ENCODE results near the gene TEX29. TPM values are rescaled to one million over a fixed set of nuclear protein-coding genes. Genes with fewer than 3 reads are reported as not detected.

Gene TEX29
- total and polyA plus RNA-seq, 10 of the 15 experiments (the other 5 are each of a cell fraction or from before 2014, with no cell fraction given), result 0.14 to 0.30 (median 0.22) TPM; not detected in 7

DNA sequence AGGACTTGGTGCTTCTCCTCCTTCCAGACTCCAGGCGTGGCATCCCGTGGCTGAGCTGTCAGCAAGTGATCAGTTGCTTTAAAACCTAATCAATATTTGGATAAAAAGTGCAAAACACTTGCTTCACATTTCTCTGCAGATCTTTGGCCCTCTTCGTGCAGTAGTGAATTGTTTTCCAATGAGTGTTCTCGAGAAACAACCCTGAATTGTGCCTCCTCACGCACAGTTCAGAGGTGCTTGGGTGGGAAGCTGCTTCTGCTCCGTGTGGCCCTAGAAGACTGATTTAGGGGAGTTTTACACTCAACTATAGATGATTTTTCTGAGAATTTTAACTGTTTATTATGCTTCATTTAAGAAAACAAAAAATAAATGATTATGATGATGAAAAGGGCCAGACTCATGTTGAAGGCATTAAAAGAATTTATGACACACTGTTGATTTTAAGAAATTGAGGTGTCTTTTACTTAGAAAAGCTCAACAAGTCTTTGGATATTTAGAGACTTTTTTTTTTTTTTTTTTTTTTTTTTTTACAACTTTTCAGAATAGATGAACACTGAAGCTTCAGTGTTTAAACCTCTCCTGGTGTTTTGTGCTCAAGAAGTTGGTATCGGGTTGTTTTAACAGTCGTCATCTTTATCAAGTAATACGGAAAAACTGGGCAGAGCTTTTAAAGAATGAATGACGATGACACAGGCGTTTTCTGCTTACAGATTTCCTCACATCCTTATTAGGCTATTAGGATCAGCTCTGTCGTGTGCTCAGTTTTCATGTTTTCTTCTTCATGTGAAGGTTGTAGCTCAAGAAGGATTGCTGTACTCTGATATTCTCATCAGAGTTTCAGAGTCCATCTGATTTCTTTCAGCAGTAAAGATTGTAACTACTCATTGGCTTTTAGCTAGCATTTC is 39.5 kb upstream of the TEX29 start:
- H3K27ac ChIP-seq (ENCODE audit: control insufficient read depth, insufficient read depth), result no peak overlapping the region
- FAIRE-seq, result no peak
- H3K79me2 ChIP-seq (ENCODE audit: control insufficient read depth, insufficient read depth, low read length), result no peaks in the 10 kb centered on the region
- H3K9ac ChIP-seq (ENCODE audit: control insufficient read depth, insufficient read depth, low read length), result no peak overlapping the region
- H3K4me2 ChIP-seq (ENCODE audit: control insufficient read depth, insufficient read depth), result no peak overlapping the region
- no peaks in the 10 kb centered on the region for H3K4me1 ChIP-seq (ENCODE audit: control insufficient read depth, insufficient read depth, low read length)
- H3K36me3 ChIP-seq (ENCODE audit: control insufficient read depth in 2 of 2, insufficient read depth in 2 of 2, low read length in 1 of 2), result peaks cover 23 to 40% of the 10 kb centered on the region in 2 experiments
- WGBS (ENCODE audit: insufficient coverage, insufficient replicate concordance, low lambda C conversion rate, missing lambda C conversion rate), result 95% methylated on average over 12 of the region's 12 CpGs
- no peaks in the 10 kb centered on the region for H3K9me3 ChIP-seq (replicated peaks; ENCODE audit: control insufficient read depth, insufficient read depth, low read length)
- no peak overlapping the region for H3K4me3 ChIP-seq
- intact Hi-C loops (cut with micrococcal nuclease; ENCODE audit: unreplicated experiment), result no loop called here
- TF ChIP-seq RUNX3 (IDR thresholded peaks at IDR 0.05; ENCODE audit: low read length) (no peak), NBN (IDR thresholded peaks at IDR 0.05) (no peak), HDAC6 (IDR thresholded peaks at IDR 0.05; ENCODE audit: unreplicated experiment) (no peak), NFXL1 (IDR thresholded peaks at IDR 0.05; ENCODE audit: borderline replicate concordance) (no peak)
- TF ChIP-seq, protein P1, sequence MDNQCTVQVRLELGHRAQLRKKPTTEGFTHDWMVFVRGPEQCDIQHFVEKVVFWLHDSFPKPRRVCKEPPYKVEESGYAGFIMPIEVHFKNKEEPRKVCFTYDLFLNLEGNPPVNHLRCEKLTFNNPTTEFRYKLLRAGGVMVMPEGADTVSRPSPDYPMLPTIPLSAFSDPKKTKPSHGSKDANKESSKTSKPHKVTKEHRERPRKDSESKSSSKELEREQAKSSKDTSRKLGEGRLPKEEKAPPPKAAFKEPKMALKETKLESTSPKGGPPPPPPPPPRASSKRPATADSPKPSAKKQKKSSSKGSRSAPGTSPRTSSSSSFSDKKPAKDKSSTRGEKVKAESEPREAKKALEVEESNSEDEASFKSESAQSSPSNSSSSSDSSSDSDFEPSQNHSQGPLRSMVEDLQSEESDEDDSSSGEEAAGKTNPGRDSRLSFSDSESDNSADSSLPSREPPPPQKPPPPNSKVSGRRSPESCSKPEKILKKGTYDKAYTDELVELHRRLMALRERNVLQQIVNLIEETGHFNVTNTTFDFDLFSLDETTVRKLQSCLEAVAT (IDR thresholded peaks at IDR 0.05), result no peak
- ChIA-PET SMC1A (ENCODE audit: uncharacterized antibody, unreplicated experiment) (interaction anchor here (0.7 to 1.4 kb wide), 2 partner anchors 17 to 213 kb away, joined by 3 to 4 read pairs; no protein-coding TSS in a partner anchor), RAD21 (ENCODE audit: unreplicated experiment) (interaction anchor here (1.3 kb wide), 1 partner anchor 213 kb away, joined by 4 read pairs; no protein-coding TSS in a partner anchor), POLR2A (no interaction called here), CTCF (interaction anchor here (1.3 kb wide), 1 partner anchor 213 kb away, joined by 4 read pairs; no protein-coding TSS in a partner anchor)
- DNase-seq (ENCODE audit: low read depth, low spot score), result no peak
- H2AFZ ChIP-seq (ENCODE audit: control insufficient read depth, low read depth, low read length), result no peak overlapping the region
- H4K20me1 ChIP-seq (ENCODE audit: control insufficient read depth, insufficient read depth), result no peaks in the 10 kb centered on the region
- in situ Hi-C loops (cut with MboI), result no loop called here
- no peaks in the 10 kb centered on the region for H3K27me3 ChIP-seq (replicated peaks in 1 of 2; ENCODE audit: control insufficient read depth in 2 of 2, insufficient read depth in 2 of 2, low read length in 1 of 2)
- ATAC-seq, result no peak
- no TSS peak for BruUV-seq (replicated peaks)

Data from GM12878 (cell line).